Common myeloid progenitor, CD34-positive (primary cell): ENCODE data around the gene ASGR2.

ENCODE experiments used
- CTCF ChIA-PET: fragments of 350-600 bp; sonication (Branson Sonifier 250); formaldehyde crosslinking; loops from one replicate; lab custom pipeline; 2021; ENCODE audit warnings: antibody characterized with exemption; lab: Charles Lee
- POLR2A ChIA-PET: fragments of 350-600 bp; sonication (Branson Sonifier 250); formaldehyde crosslinking; loops from one replicate; lab custom pipeline; 2021; ENCODE audit warnings: antibody characterized with exemption; lab: Charles Lee
- DNase-seq, 3 donors: peaks; one replicate each; pipeline versions ENCODE4 v3.0.0 to v3.0.0-alpha.2; 2013
- H3K27ac ChIP-seq, 2 experiments: 1 replicate in 1 of 2; 2 replicates in 1 of 2; pipeline ENCODE4 v1.7.0; 2013; ENCODE audit warnings: inconsistent platforms in 2 of 2, low read length in 2 of 2, mild to moderate bottlenecking in 2 of 2, low read depth in 1 of 2, moderate library complexity in 1 of 2; ENCODE audit not compliant: severe bottlenecking in 2 of 2, insufficient read depth in 1 of 2, poor library complexity in 1 of 2
- H3K27me3 ChIP-seq, 5 experiments: replicated peaks in 2 of 5; 1 replicate in 3 of 5; 2 replicates in 2 of 5; pipeline versions ENCODE4 v1.6.1 to v1.7.0; 2013; ENCODE audit warnings: low read length in 4 of 5, mild to moderate bottlenecking in 2 of 5, moderate library complexity in 2 of 5, inconsistent platforms in 1 of 5; ENCODE audit not compliant: insufficient read depth in 5 of 5, control insufficient read depth in 4 of 5
- H3K36me3 ChIP-seq, 4 experiments: 1 replicate in 2 of 4; 2 replicates in 2 of 4; pipeline versions ENCODE4 v1.6.1 to v1.7.0; 2013; ENCODE audit warnings: low read length in 3 of 4, control low read depth in 1 of 4, mild to moderate bottlenecking in 1 of 4; ENCODE audit not compliant: control insufficient read depth in 4 of 4, insufficient read depth in 4 of 4
- H3K4me1 ChIP-seq, 4 experiments: 1 replicate in 3 of 4; 2 replicates in 1 of 4; pipeline versions ENCODE4 v1.6.1 to v1.7.1; 2013; ENCODE audit warnings: low read length in 3 of 4, mild to moderate bottlenecking in 3 of 4, control low read depth in 1 of 4, inconsistent platforms in 1 of 4, moderate library complexity in 1 of 4; ENCODE audit not compliant: control insufficient read depth in 4 of 4, insufficient read depth in 4 of 4; ENCODE audit errors: control extremely low read depth in 1 of 4
- H3K4me3 ChIP-seq, 7 experiments: 1 replicate in 4 of 7; 2 replicates in 3 of 7; pipeline versions ENCODE4 v1.5.1 to v1.7.0; 2013; ENCODE audit warnings: mild to moderate bottlenecking in 7 of 7, low read length in 6 of 7, moderate library complexity in 6 of 7, inconsistent platforms in 2 of 7, low read depth in 2 of 7, control low read depth in 1 of 7; ENCODE audit not compliant: insufficient read depth in 4 of 7, control insufficient read depth in 1 of 7; ENCODE audit errors: extremely low read depth in 1 of 7
- H3K9me3 ChIP-seq, 5 experiments: 1 replicate in 4 of 5; 2 replicates in 1 of 5; pipeline versions ENCODE4 v1.6.1 to v1.7.1; 2013; ENCODE audit warnings: low read length in 4 of 5, mild to moderate bottlenecking in 2 of 5, inconsistent platforms in 1 of 5, low read depth in 1 of 5, moderate library complexity in 1 of 5; ENCODE audit not compliant: control insufficient read depth in 4 of 5, insufficient read depth in 2 of 5; ENCODE audit errors: control extremely low read depth in 1 of 5
- WGBS: methylation state at CpG from one replicate; pipeline ENCODE4 v1.1.5; 2013; ENCODE audit not compliant: insufficient coverage; 5-methylcytosine and 5-hydroxymethylcytosine counted together

Gene ASGR2

DNA sequence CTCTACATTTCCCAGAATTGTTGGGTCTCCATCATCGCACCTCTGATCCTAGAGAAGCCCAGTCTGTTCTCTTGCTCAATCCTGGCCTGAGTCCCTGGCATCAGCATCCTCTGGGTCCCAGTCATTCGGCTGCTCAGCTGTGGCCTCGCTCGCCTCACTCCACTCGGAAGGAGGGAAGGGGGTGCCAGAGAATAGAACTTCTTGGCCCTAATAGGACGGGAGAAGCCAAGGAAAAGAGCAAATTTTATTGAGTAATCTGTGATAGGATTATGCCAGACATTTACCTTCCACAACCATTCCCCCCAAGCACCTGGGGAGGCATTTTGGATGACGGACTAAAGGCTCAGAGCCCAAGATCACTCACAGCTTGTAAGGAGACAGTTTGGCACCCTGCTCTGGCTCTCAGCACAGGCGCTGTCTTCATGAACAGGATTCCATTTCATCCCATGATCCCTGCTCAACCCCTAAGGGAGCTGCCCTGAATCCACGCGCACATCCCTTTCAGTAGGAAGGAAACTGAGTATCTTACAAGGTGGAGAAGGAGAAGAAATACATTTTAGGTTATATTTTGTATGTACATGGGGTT, 34.1 kb downstream of the ASGR2 start:
- Histone ChIP-seq H3K27me3 (peaks cover 0 to 8% (median 0%) of the 10 kb centered on the region in 5 experiments), H3K27ac (no peak overlapping the region), H3K4me1 (peaks cover 3 to 43% (median 27%) of the 10 kb centered on the region in 4 experiments), H3K9me3 (no peaks in the 10 kb centered on the region), H3K4me3 (no peak overlapping the region), H3K36me3 (no peaks in the 10 kb centered on the region)
- WGBS: 58% methylated on average over 5 of the region's 10 CpGs
- no peak for DNase-seq
- ChIA-PET POLR2A (interaction anchor here (2.2 kb wide), 1 partner anchor 52 kb away, joined by 8 read pairs; no protein-coding TSS in a partner anchor), CTCF (interaction anchor here (0.6 to 3.1 kb wide), 9 partner anchors 15 to 931 kb away, joined by 3 to 22 read pairs (median 8); no protein-coding TSS in a partner anchor)

DNA sequence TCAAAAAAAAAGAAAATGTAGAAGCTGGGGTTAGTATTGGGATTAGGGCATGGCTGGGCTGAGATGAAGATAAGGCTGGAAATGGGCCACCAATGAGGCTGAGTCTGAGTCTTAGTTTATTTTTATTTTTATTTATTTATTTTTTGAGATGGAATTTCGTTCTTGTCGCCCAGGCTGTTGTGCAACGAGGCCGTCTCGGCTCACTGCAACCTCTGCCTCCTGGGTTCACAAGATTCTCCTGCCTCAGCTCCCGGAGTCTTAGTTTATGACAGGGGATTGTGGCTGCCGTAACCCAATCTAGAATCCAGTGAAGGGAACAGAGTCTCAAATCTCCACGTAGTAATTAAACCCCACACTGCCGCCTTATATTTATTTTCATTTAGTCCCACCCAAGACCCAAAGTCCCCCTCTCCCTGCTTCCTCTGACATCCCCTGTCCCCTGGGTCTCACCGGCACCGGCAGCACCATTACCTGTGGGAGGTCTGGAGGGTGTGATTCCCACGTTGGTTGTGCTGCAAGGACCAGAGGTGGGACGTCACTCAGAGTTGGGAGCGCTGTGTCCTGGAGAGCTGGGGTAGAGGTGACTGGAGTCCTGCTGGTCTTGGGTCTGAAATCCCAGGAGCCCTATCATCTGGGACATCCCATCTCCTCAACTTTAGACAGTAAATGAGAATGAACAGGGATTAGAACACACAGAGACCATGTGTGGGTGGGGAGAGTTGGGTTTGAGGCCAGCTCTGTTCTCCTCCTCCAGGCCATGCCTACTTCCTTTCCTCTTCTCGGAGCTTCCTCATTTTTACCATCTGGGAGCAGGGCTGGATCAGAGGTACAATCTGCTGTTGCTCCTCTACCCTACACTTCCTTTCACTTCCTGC, 34.8 kb downstream of the ASGR2 start, which contains the start of gene CLEC10A:
TSS of gene CLEC10A (minus strand) at position 671 of the 875 bp plus-strand sequence. CDS start 1,439 bp downstream, outside the sequence.
- ChIA-PET POLR2A (interaction anchor here (2.2 kb wide), 1 partner anchor 53 kb away, joined by 8 read pairs; no protein-coding TSS in a partner anchor), CTCF (interaction anchor here (1.5 to 3.1 kb wide), 7 partner anchors 15 to 85 kb away, joined by 4 to 22 read pairs (median 8); no protein-coding TSS in a partner anchor)
- WGBS: 94% methylated on average over 11 of the region's 15 CpGs
- peaks cover 3 to 43% (median 27%) of the 10 kb centered on the region in 4 experiments for H3K4me1 ChIP-seq
- H3K9me3 ChIP-seq: no peaks in the 10 kb centered on the region
- H3K36me3 ChIP-seq: no peaks in the 10 kb centered on the region
- peaks cover 0 to 8% (median 0%) of the 10 kb centered on the region in 5 experiments for H3K27me3 ChIP-seq
- peak within 1 kb of the TSS in 2 of 7 experiments; percentile 7 to 32 for H3K4me3 ChIP-seq
- peak in 2 of 3 donors; percentile 33 to 42 for DNase-seq
- H3K27ac ChIP-seq: no peak within 1 kb of the TSS

DNA sequence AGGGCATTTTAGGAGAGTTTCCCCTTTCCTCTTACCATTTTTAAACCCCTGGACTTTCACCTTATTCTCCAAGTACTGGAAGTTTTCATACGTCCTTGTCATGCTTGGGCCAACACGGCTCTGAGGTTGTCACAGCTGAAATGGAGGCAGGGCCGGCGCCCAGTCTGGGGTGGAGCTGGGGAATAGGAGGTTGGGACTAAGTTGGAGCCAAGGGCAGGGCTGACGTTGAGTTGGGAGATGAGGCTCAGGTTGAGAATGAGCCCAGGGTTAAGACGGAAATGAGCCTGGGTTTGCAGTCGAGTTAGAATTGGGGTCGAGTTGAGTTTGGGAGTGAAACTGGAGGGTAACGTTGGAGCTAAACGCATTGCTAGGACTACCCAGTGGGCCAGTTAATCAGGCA, 35.9 kb downstream of the ASGR2 start:
- ChIA-PET POLR2A (no interaction called here), CTCF (interaction anchor here (1.3 to 2.9 kb wide), 2 partner anchors 15 to 32 kb away, joined by 4 to 11 read pairs; no protein-coding TSS in a partner anchor)
- Histone ChIP-seq H3K36me3 (no peaks in the 10 kb centered on the region), H3K27me3 (peaks cover 0 to 7% (median 0%) of the 10 kb centered on the region in 5 experiments), H3K9me3 (no peaks in the 10 kb centered on the region), H3K4me3 (no peak overlapping the region), H3K27ac (no peak overlapping the region), H3K4me1 (peaks cover 3 to 33% (median 22%) of the 10 kb centered on the region in 4 experiments)
- DNase-seq: no peak
- 95% methylated on average over 10 of the region's 10 CpGs for WGBS

DNA sequence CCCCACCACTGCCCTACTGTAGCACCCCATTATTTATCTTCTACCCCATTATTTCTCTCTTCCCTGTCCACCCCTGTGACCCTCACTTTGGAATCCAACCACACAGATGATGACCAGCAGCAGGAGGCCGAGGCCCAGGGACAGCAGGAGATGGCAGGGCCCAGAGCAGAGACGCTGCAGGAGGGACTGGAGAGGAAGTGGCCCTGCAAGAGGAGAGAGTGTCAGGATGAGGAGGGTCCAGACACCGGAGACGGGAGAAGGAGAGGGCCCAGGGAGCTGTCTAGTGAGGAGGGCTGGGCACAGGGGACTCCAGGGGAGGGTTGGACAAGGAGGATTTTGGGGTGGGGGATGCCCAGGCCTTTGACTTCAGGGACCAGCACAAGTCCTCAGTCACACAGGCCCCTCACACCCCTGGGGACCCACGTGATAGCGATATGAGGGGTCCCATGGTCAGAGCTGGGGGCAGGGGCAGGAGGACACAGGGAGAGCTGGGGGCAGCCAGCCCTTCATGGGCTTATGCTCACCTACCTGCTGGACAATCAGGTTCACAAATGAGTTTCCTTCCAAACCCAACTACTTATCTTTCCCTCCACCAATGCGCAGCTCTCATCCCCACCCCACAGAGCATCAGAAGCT, 36.6 kb downstream of the ASGR2 start:
- Histone ChIP-seq H3K4me1 (peaks cover 3 to 28% (median 21%) of the 10 kb centered on the region in 4 experiments), H3K9me3 (no peaks in the 10 kb centered on the region), H3K27me3 (peaks cover 0 to 3% (median 0%) of the 10 kb centered on the region in 5 experiments), H3K27ac (no peak overlapping the region), H3K4me3 (no peak overlapping the region), H3K36me3 (no peaks in the 10 kb centered on the region)
- 97% methylated on average over 7 of the region's 7 CpGs for WGBS
- ChIA-PET CTCF (interaction anchor here (1.3 kb wide), 1 partner anchor 14 kb away, joined by 4 read pairs; no protein-coding TSS in a partner anchor), POLR2A (no interaction called here)
- no peak for DNase-seq

DNA sequence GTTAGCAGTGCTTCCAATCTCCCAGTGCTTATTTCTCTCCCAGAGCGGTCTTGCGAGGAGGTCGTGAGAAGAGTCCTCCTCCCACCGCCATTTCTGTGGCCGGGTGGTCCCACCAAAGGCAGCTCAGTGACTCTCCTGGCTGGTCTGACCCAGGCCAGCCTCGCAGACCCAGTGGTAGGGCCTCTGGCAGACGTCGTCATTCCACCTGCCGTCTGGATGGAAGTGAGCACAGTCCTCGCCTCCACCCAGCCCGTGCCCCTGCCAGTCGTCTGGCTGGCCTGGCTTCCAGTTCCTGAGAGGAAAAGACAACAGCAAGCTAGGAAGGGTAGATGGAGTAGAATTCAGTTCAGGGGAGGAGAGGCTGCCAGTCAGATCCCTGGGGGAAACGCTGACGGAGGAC, 39.7 kb downstream of the ASGR2 start:
- ChIA-PET POLR2A (no interaction called here), CTCF (interaction anchor here (0.9 to 1.3 kb wide), 5 partner anchors 8 to 23 kb away, joined by 3 to 5 read pairs (median 3); no protein-coding TSS in a partner anchor)
- H3K27ac ChIP-seq: no peak overlapping the region
- H3K27me3 ChIP-seq: peaks cover 0 to 3% (median 0%) of the 10 kb centered on the region in 5 experiments
- H3K4me3 ChIP-seq: no peak overlapping the region
- no peak for DNase-seq
- no peaks in the 10 kb centered on the region for H3K36me3 ChIP-seq
- H3K4me1 ChIP-seq: peaks cover 0 to 5% (median 4%) of the 10 kb centered on the region in 4 experiments
- WGBS: 97% methylated on average over 14 of the region's 14 CpGs
- no peaks in the 10 kb centered on the region for H3K9me3 ChIP-seq

DNA sequence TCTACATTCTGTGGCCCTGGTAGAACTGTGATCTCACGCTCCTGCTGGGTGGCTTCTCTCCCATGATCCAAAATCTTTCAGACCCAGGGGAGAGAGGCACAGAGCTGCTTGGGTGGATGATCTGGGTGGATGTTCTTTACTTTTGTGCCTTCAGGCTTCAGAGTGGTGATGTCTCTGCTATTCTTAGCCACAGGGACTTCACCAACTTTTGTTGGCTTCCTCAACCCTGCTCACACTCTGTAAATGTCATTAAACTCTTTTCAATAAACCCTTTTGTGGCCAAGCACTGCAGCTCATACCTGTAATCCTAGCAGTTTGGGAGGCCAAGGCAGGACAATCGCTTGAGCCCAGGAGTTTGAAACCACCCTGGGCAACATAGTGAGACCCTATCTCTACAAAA, 42.2 kb downstream of the ASGR2 start:
- DNase-seq: no peak
- ChIA-PET POLR2A (no interaction called here), CTCF (interaction anchor here (1.2 to 1.9 kb wide), 3 partner anchors 10 to 65 kb away, joined by 3 to 5 read pairs (median 4); no protein-coding TSS in a partner anchor)
- peaks cover 0 to 16% (median 4%) of the 10 kb centered on the region in 5 experiments for H3K9me3 ChIP-seq
- no peak overlapping the region for H3K4me3 ChIP-seq
- H3K36me3 ChIP-seq: no peaks in the 10 kb centered on the region
- peaks cover 0 to 3% (median 0%) of the 10 kb centered on the region in 5 experiments for H3K27me3 ChIP-seq
- H3K4me1 ChIP-seq: no peaks in the 10 kb centered on the region
- no peak overlapping the region for H3K27ac ChIP-seq
- WGBS: 100% methylated on average over 1 of the region's 2 CpGs
